Parathyroid adenoma (tissue), 2 donors: ENCODE measurements around the gene MAN1A2.

Experiments
- H2AFZ ChIP-seq: fragments of 300-600 bp; sonication (generic); one replicate; pipeline ENCODE4 v1.7.0; 2017; ENCODE audit warnings: antibody characterized with exemption, mild to moderate bottlenecking
- H3K27ac ChIP-seq: fragments of 300-600 bp; sonication (generic); one replicate; pipeline ENCODE4 v1.7.0; 2017
- H3K27me3 ChIP-seq: fragments of 300-600 bp; sonication (generic); one replicate; pipeline ENCODE4 v1.7.0; 2017; ENCODE audit warnings: low read length; ENCODE audit not compliant: control insufficient read depth, insufficient read depth
- H3K36me3 ChIP-seq: fragments of 300-600 bp; sonication (generic); one replicate; pipeline ENCODE4 v1.7.0; 2017; ENCODE audit warnings: low read length; ENCODE audit not compliant: control insufficient read depth, insufficient read depth
- H3K4me1 ChIP-seq: fragments of 300-600 bp; sonication (generic); one replicate; pipeline ENCODE4 v1.7.0; 2017; ENCODE audit warnings: control low read depth
- H3K4me2 ChIP-seq: fragments of 300-600 bp; sonication (generic); one replicate; pipeline ENCODE4 v1.7.0; 2017; ENCODE audit warnings: low read length
- H3K4me3 ChIP-seq: fragments of 300-600 bp; sonication (generic); one replicate; pipeline ENCODE4 v1.7.0; 2017; ENCODE audit warnings: low read depth, low read length
- H3K79me2 ChIP-seq: fragments of 300-600 bp; sonication (generic); one replicate; pipeline ENCODE4 v1.7.0; 2017; ENCODE audit warnings: control low read depth
- H3K9ac ChIP-seq: fragments of 300-600 bp; sonication (generic); one replicate; pipeline ENCODE4 v1.7.0; 2017; ENCODE audit warnings: mild to moderate bottlenecking
- H3K9me3 ChIP-seq: fragments of 300-600 bp; sonication (generic); one replicate; pipeline ENCODE4 v1.7.0; 2017; ENCODE audit warnings: low read length; ENCODE audit not compliant: control insufficient read depth
- CTCF ChIP-seq: fragments of 300-600 bp; sonication (generic); IDR thresholded peaks from one replicate; pipeline ENCODE4 v1.7.0; 2017; ENCODE audit warnings: antibody characterized with exemption, mild to moderate bottlenecking
- donor health status: primary hyperparathyroidism.

Gene MAN1A2

GRCh38 chr1:117405042-117405441 is 37.8 kb downstream of the MAN1A2 start:
- no peak overlapping the region for H3K4me3 ChIP-seq
- H2AFZ ChIP-seq = no peak overlapping the region
- no peak overlapping the region for H3K4me2 ChIP-seq
- no peak for TF ChIP-seq CTCF
- H3K79me2 ChIP-seq = no peaks in the 10 kb centered on the region
- no peaks in the 10 kb centered on the region for H3K9me3 ChIP-seq
- no peaks in the 10 kb centered on the region for H3K36me3 ChIP-seq
- H3K27ac ChIP-seq = no peak overlapping the region
- H3K4me1 ChIP-seq = no peaks in the 10 kb centered on the region
- no peak overlapping the region for H3K9ac ChIP-seq
- no peaks in the 10 kb centered on the region for H3K27me3 ChIP-seq

- Histone ChIP-seq H3K36me3 (no peaks in the 10 kb centered on the region), H3K4me2 (no peak overlapping the region), H3K27ac (no peak overlapping the region), H2AFZ (no peak overlapping the region), H3K9me3 (no peaks in the 10 kb centered on the region), H3K4me3 (no peak overlapping the region), H3K4me1 (no peaks in the 10 kb centered on the region), H3K9ac (no peak overlapping the region), H3K27me3 (no peaks in the 10 kb centered on the region), H3K79me2 (no peaks in the 10 kb centered on the region)
- TF ChIP-seq CTCF = no peak
Observed at GRCh38 chr1:117412472-117412871, 45.2 kb downstream of the MAN1A2 start.

- Histone ChIP-seq H3K9me3 (no peaks in the 10 kb centered on the region), H3K36me3 (no peaks in the 10 kb centered on the region), H3K4me2 (no peak overlapping the region), H3K27ac (no peak overlapping the region), H2AFZ (no peak overlapping the region), H3K27me3 (no peaks in the 10 kb centered on the region), H3K9ac (no peak overlapping the region), H3K4me3 (no peak overlapping the region), H3K79me2 (no peaks in the 10 kb centered on the region), H3K4me1 (no peaks in the 10 kb centered on the region)
- TF ChIP-seq CTCF = no peak
Observed at GRCh38 chr1:117413412-117413811, 46.2 kb downstream of the MAN1A2 start.

- no peak overlapping the region for H3K4me2 ChIP-seq
- no peaks in the 10 kb centered on the region for H3K4me1 ChIP-seq
- H3K27ac ChIP-seq = no peak overlapping the region
- no peaks in the 10 kb centered on the region for H3K9me3 ChIP-seq
- no peak overlapping the region for H3K4me3 ChIP-seq
- H3K79me2 ChIP-seq = no peaks in the 10 kb centered on the region
- H2AFZ ChIP-seq = no peak overlapping the region
- H3K36me3 ChIP-seq = no peaks in the 10 kb centered on the region
- H3K9ac ChIP-seq = no peak overlapping the region
- H3K27me3 ChIP-seq = no peaks in the 10 kb centered on the region
- TF ChIP-seq CTCF = no peak
Observed at GRCh38 chr1:117414943-117415342, 47.7 kb downstream of the MAN1A2 start.

GRCh38 chr1:117416004-117416403 is 48.8 kb downstream of the MAN1A2 start:
- H3K79me2 ChIP-seq = no peaks in the 10 kb centered on the region
- H3K9ac ChIP-seq = no peak overlapping the region
- TF ChIP-seq CTCF = no peak
- H3K27me3 ChIP-seq = no peaks in the 10 kb centered on the region
- no peak overlapping the region for H3K4me3 ChIP-seq
- H3K4me2 ChIP-seq = no peak overlapping the region
- H2AFZ ChIP-seq = no peak overlapping the region
- no peak overlapping the region for H3K27ac ChIP-seq
- H3K36me3 ChIP-seq = no peaks in the 10 kb centered on the region
- H3K9me3 ChIP-seq = no peaks in the 10 kb centered on the region
- no peaks in the 10 kb centered on the region for H3K4me1 ChIP-seq
